Measurements from ENCODE around the gene TENT5C. TPM values are rescaled to one million over a fixed set of nuclear protein-coding genes. Genes with fewer than 3 reads are reported as not detected.
A peak's percentile ranks its signal among the peaks of the same experiment; 100 is the strongest.

TENT5C gene
- total and polyA plus RNA-seq, 9 of the 15 experiments (the other 6 are each of a cell fraction or from before 2014, with no cell fraction given) = 1.8 to 7.7 (median 4.0) TPM

- peak; percentile 37 for TF ChIP-seq RBBP5 (IDR thresholded peaks at IDR 0.05; ENCODE audit: borderline replicate concordance, insufficient read depth, low read length, poor library complexity, severe bottlenecking)
- TF ChIP-seq EZH2 (IDR thresholded peaks at IDR 0.05; ENCODE audit: borderline replicate concordance, low read depth, low read length) = no peak
- Histone ChIP-seq H2AFZ (ENCODE audit: low read depth, low read length) (no peak overlapping the region), H3K9ac (ENCODE audit: insufficient read depth in 1 of 2, low read depth in 2 of 2, low read length in 2 of 2) (peak overlapping the region in 1 of 2 experiments; percentile 53; a peak in 1 of 4 replicates), H3K9me1 (ENCODE audit: control insufficient read depth, insufficient read depth, low read length) (no peaks in the 10 kb centered on the region), H3K4me3 (no peak overlapping the region), H3K27ac (ENCODE audit: extremely low read depth, low read depth, low read length) (no peak overlapping the region), H3K79me2 (ENCODE audit: control insufficient read depth, insufficient read depth, low read length) (peaks cover 69% of the 10 kb centered on the region), H4K20me1 (replicated peaks; ENCODE audit: control insufficient read depth, insufficient read depth, low read length) (peaks cover 8% of the 10 kb centered on the region), H3K36me3 (ENCODE audit: control insufficient read depth, insufficient read depth, low read length) (no peaks in the 10 kb centered on the region; the same call in 1 of the 3 replicates), H3K27me3 (ENCODE audit: control insufficient read depth in 2 of 2, insufficient read depth in 2 of 2, low read length in 2 of 2) (no peaks in the 10 kb centered on the region), H3K4me1 (replicated peaks in 1 of 2; ENCODE audit: control insufficient read depth in 2 of 2, insufficient read depth in 2 of 2, low read length in 2 of 2) (peaks cover 66 to 74% of the 10 kb centered on the region in 2 experiments), H3K9me3 (replicated peaks; ENCODE audit: control insufficient read depth, insufficient read depth, low read depth, low read length) (no peaks in the 10 kb centered on the region), H3K4me2 (ENCODE audit: insufficient read depth, low read length) (0 out of 2 replicates have a peak overlapping the region, but pooled peaks have one; percentile 33)
- intact Hi-C loops (cut with micrococcal nuclease) (no loop called here), in situ Hi-C loops (cut with MboI) (no loop called here)
- ATAC-seq = no peak
- no peak for DNase-seq (ENCODE audit: extremely low read depth in 1 of 4, low spot score in 3 of 4)
- 90% methylated on average over 10 of the region's 12 CpGs for WGBS (ENCODE audit: insufficient coverage, low coverage, missing lambda C conversion rate)
- CTCF ChIA-PET (ENCODE audit: low intra/inter-chr PET ratio) = no interaction called here
- POLR2A ChIA-PET = interaction anchor here (0.7 to 14.3 kb wide), 8 partner anchors 16 to 144 kb away, joined by 3 to 383 read pairs (median 3); no protein-coding TSS in a partner anchor
- FAIRE-seq = no peak
- no TSS peak for BruUV-seq (replicated peaks)
Measured at GRCh38 chr1:117609471-117609911, 3.6 kb downstream of the TENT5C start.

- DNase-seq (ENCODE audit: extremely low read depth in 1 of 4, low spot score in 3 of 4) = no peak
- H3K4me3 ChIP-seq = no peak overlapping the region
- peak overlapping the region; percentile 33; the same call in 1 of the 2 replicates for H3K4me2 ChIP-seq (ENCODE audit: insufficient read depth, low read length)
- H3K4me1 ChIP-seq (replicated peaks in 1 of 2; ENCODE audit: control insufficient read depth in 2 of 2, insufficient read depth in 2 of 2, low read length in 2 of 2) = peaks cover 65 to 74% of the 10 kb centered on the region in 2 experiments
- POLR2A ChIA-PET = interaction anchor here (0.8 to 14.3 kb wide), 6 partner anchors 16 to 144 kb away, joined by 3 to 383 read pairs (median 4); no protein-coding TSS in a partner anchor
- no peaks in the 10 kb centered on the region for H3K9me3 ChIP-seq (replicated peaks; ENCODE audit: control insufficient read depth, insufficient read depth, low read depth, low read length)
- 70% methylated on average over 4 of the region's 4 CpGs for WGBS (ENCODE audit: insufficient coverage, low coverage, missing lambda C conversion rate)
- H3K27me3 ChIP-seq (ENCODE audit: control insufficient read depth in 2 of 2, insufficient read depth in 2 of 2, low read length in 2 of 2) = no peaks in the 10 kb centered on the region
- H3K9me1 ChIP-seq (ENCODE audit: control insufficient read depth, insufficient read depth, low read length) = no peaks in the 10 kb centered on the region
- intact Hi-C loops (cut with micrococcal nuclease) = loop anchor here (5.0 kb wide), 1 partner anchor 73 kb away; no protein-coding TSS in a partner anchor
- peak overlapping the region in 1 of 2 experiments; percentile 53; a peak in 1 of 4 replicates for H3K9ac ChIP-seq (ENCODE audit: insufficient read depth in 1 of 2, low read depth in 2 of 2, low read length in 2 of 2)
- peaks cover 74% of the 10 kb centered on the region for H3K79me2 ChIP-seq (ENCODE audit: control insufficient read depth, insufficient read depth, low read length)
- H4K20me1 ChIP-seq (replicated peaks; ENCODE audit: control insufficient read depth, insufficient read depth, low read length) = peaks cover 8% of the 10 kb centered on the region
- no TSS peak for BruUV-seq (replicated peaks)
- no peak overlapping the region for H2AFZ ChIP-seq (ENCODE audit: low read depth, low read length)
- no peak for FAIRE-seq
- in situ Hi-C loops (cut with MboI) = no loop called here
- CTCF ChIA-PET (ENCODE audit: low intra/inter-chr PET ratio) = no interaction called here
- no peak overlapping the region for H3K27ac ChIP-seq (ENCODE audit: extremely low read depth, low read depth, low read length)
- ATAC-seq = no peak
- H3K36me3 ChIP-seq (ENCODE audit: control insufficient read depth, insufficient read depth, low read length) = no peaks in the 10 kb centered on the region; the same call in 1 of the 3 replicates
- TF ChIP-seq TOE1 (IDR thresholded peaks at IDR 0.05; ENCODE audit: borderline replicate concordance) (no peak), TOE1 (CRISPR knock-in tag; IDR thresholded peaks at IDR 0.05; ENCODE audit: borderline replicate concordance, low read depth) (no peak), FOXJ2 (tag; IDR thresholded peaks at IDR 0.05) (no peak), ERF (CRISPR knock-in tag; IDR thresholded peaks at IDR 0.05) (no peak), NFXL1 (CRISPR knock-in tag; IDR thresholded peaks at IDR 0.05) (no peak), CREB3L1 (IDR thresholded peaks at IDR 0.05; ENCODE audit: borderline replicate concordance, low read depth) (no peak), NFE2 (IDR thresholded peaks at IDR 0.05; ENCODE audit: low read depth) (no peak), MAX (CRISPR knock-in tag; IDR thresholded peaks at IDR 0.05) (no peak), KAT7 (CRISPR knock-in tag; IDR thresholded peaks at IDR 0.05; ENCODE audit: borderline replicate concordance) (no peak), ZNF584 (CRISPR knock-in tag; IDR thresholded peaks at IDR 0.05; ENCODE audit: low read depth) (no peak)
Measured at GRCh38 chr1:117610036-117610435, 4.2 kb downstream of the TENT5C start.

Measured in K562 (cell line).